Colonic mucosa (tissue), 4 donors: ENCODE results near the gene NRN1L. TPM values are rescaled to one million over a fixed set of nuclear protein-coding genes. Genes with fewer than 3 reads are reported as not detected.

Source experiments
- DNase-seq: peaks from one replicate; pipeline ENCODE4 v3.0.0-alpha.2; 2020
- H3K27ac ChIP-seq: fragments of 200-600 bp; one replicate; pipeline ENCODE4 v1.8.0; 2021
- H3K27me3 ChIP-seq: fragments of 200-600 bp; one replicate; pipeline ENCODE4 v1.8.0; 2021
- H3K36me3 ChIP-seq: fragments of 200-600 bp; one replicate; pipeline ENCODE4 v1.8.0; 2021
- H3K4me1 ChIP-seq: fragments of 200-600 bp; one replicate; pipeline ENCODE4 v1.8.0; 2021; ENCODE audit warnings: mild to moderate bottlenecking
- H3K4me3 ChIP-seq: fragments of 200-600 bp; one replicate; pipeline ENCODE4 v1.8.0; 2021
- H3K9ac ChIP-seq, 2 donors: one replicate each; pipeline ENCODE4 v1.7.0; 2013; ENCODE audit warnings: control low read depth in 2 of 2, low read depth in 2 of 2, low read length in 2 of 2
- H3K9me3 ChIP-seq: fragments of 200-600 bp; one replicate; pipeline ENCODE4 v1.8.0; 2021
- CTCF ChIP-seq: fragments of 200-600 bp; IDR thresholded peaks from one replicate; pipeline ENCODE4 v1.8.0; 2022; ENCODE audit warnings: antibody characterized with exemption, mild to moderate bottlenecking
- intact Hi-C: fragments of 100-400 bp; cut with DNase I; formaldehyde crosslinking; loops from one replicate; pipeline ENCODE4 v1.14.1; 2022
- total RNA-seq, 2 donors: library from RNA; stranded (reverse); fragmentation: NEBNext Ultra II Directional in 1 of 2; extraction: Animal tissue kit (Norgen Biotek cat#: 25700) in 1 of 2; gene quantifications; one replicate each; pipeline ENCODE4 v1.2.1, GENCODE V29; 2021
- donor health status: healthy.
- donor health status: DM: no; HTN: no; CAD: no.
- donor health status: DM: no; HTN: no; CAD: no.

The NRN1L gene
- total RNA-seq, 2 donors from 2014 or later: 0.93 to 0.96 TPM

GRCh38 chr16:67856927-67857546 lies 27.6 kb upstream of the NRN1L start:
- H3K4me1 ChIP-seq: peaks cover 17% of the 10 kb centered on the region
- H3K27me3 ChIP-seq: no peaks in the 10 kb centered on the region
- DNase-seq: no peak
- no peak for TF ChIP-seq CTCF
- H3K9me3 ChIP-seq: no peaks in the 10 kb centered on the region
- no peaks in the 10 kb centered on the region for H3K36me3 ChIP-seq
- H3K27ac ChIP-seq: peak overlapping the region; percentile 43
- intact Hi-C loops: no loop called here
- no peak overlapping the region for H3K4me3 ChIP-seq
- no peak overlapping the region for H3K9ac ChIP-seq

- no peak overlapping the region for H3K9ac ChIP-seq
- peak; percentile 65 for DNase-seq
- peaks cover 17% of the 10 kb centered on the region for H3K4me1 ChIP-seq
- TF ChIP-seq CTCF: no peak
- intact Hi-C loops: no loop called here
- H3K4me3 ChIP-seq: no peak overlapping the region
- H3K9me3 ChIP-seq: no peaks in the 10 kb centered on the region
- H3K27me3 ChIP-seq: no peaks in the 10 kb centered on the region
- H3K27ac ChIP-seq: peak overlapping the region; percentile 43
- H3K36me3 ChIP-seq: no peaks in the 10 kb centered on the region
Observed at GRCh38 chr16:67857547-67858233, 27.0 kb upstream of the NRN1L start.

- H3K4me3 ChIP-seq: no peak overlapping the region
- H3K27ac ChIP-seq: peak overlapping the region; percentile 18
- no peaks in the 10 kb centered on the region for H3K27me3 ChIP-seq
- peak overlapping the region in 1 of 2 donors; percentile 12 for H3K9ac ChIP-seq
- no peak for TF ChIP-seq CTCF
- no peaks in the 10 kb centered on the region for H3K9me3 ChIP-seq
- no peak for DNase-seq
- no peaks in the 10 kb centered on the region for H3K36me3 ChIP-seq
- H3K4me1 ChIP-seq: peaks cover 17% of the 10 kb centered on the region
- intact Hi-C loops: no loop called here
Observed at GRCh38 chr16:67858500-67858899, 26.2 kb upstream of the NRN1L start.

- no peaks in the 10 kb centered on the region for H3K9me3 ChIP-seq
- no peak overlapping the region for H3K9ac ChIP-seq
- H3K27ac ChIP-seq: no peak overlapping the region
- no peaks in the 10 kb centered on the region for H3K27me3 ChIP-seq
- H3K4me1 ChIP-seq: peaks cover 17% of the 10 kb centered on the region
- H3K36me3 ChIP-seq: no peaks in the 10 kb centered on the region
- TF ChIP-seq CTCF: no peak
- intact Hi-C loops: loop anchor here (10.0 kb wide), 1 partner anchor 46 kb away; no protein-coding TSS in a partner anchor
- DNase-seq: no peak
- H3K4me3 ChIP-seq: no peak overlapping the region
Observed at GRCh38 chr16:67860589-67861398, 23.9 kb upstream of the NRN1L start.

- no peaks in the 10 kb centered on the region for H3K36me3 ChIP-seq
- DNase-seq: no peak
- H3K9ac ChIP-seq: no peak overlapping the region
- H3K4me3 ChIP-seq: no peak overlapping the region
- peaks cover 17% of the 10 kb centered on the region for H3K4me1 ChIP-seq
- no peak overlapping the region for H3K27ac ChIP-seq
- no peak for TF ChIP-seq CTCF
- H3K9me3 ChIP-seq: no peaks in the 10 kb centered on the region
- intact Hi-C loops: loop anchor here (10.0 kb wide), 1 partner anchor 47 kb away; no protein-coding TSS in a partner anchor
- H3K27me3 ChIP-seq: no peaks in the 10 kb centered on the region
Observed at GRCh38 chr16:67861877-67862276, 22.8 kb upstream of the NRN1L start.
